Measurements from ENCODE around the gene CFAP90. TPM values are rescaled to one million over a fixed set of nuclear protein-coding genes. Genes with fewer than 3 reads are reported as not detected.

The CFAP90 gene
- polyA plus RNA-seq, 10 donors: 0.15 to 0.62 (median 0.20) TPM; not detected in 1

Other genes with a start within 250 kb of the CFAP90 start
- gene FASTKD3, start 17.9 kb upstream of the CFAP90 start, polyA plus RNA-seq (ENCODE audit: insufficient read length in 10 of 10): 10 to 100 TPM in 3 of 10 donors, 1 to 10 TPM in 7; 6.5 to 12.6 (median 9.5) TPM
- 10 to 100 TPM; 22.8 to 31.0 (median 25.9) TPM for gene MTRR, start 18.0 kb upstream of the CFAP90 start, polyA plus RNA-seq (ENCODE audit: insufficient read length in 10 of 10)

Measured in muscle of back (tissue), 10 donors.